GM21367 (cell line): ENCODE results near the gene CDH16.

Experiments
- ATAC-seq: cut with Tn5 transposase; IDR thresholded peaks from one replicate; pipeline ENCODE4 v1.9.1; 2021; ENCODE audit not compliant: unreplicated experiment

Gene CDH16

GRCh38 chr16:66913081-66913480 lies 5.6 kb downstream of the CDH16 start:
- no peak for ATAC-seq

DNA sequence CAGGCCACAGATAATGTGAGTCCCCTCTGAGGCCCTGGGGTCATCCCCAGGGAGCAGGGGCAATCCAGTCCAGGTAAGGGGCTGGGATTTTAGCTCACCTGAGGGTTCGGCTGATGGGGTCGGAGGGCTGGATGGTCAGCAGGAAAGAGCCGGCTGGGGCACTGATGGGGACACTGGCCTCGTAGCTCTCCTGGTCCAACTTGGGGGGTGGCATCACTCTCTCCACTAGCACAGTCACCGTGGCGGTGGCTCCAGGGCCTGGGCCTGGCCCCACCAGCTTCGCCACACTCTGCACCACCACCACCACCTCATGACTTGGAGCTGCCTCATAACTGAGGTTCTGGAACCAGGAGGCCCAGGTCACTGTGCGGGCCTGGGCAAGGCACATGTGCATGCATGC lies 6.9 kb downstream of the CDH16 start:
- ATAC-seq = no peak

DNA sequence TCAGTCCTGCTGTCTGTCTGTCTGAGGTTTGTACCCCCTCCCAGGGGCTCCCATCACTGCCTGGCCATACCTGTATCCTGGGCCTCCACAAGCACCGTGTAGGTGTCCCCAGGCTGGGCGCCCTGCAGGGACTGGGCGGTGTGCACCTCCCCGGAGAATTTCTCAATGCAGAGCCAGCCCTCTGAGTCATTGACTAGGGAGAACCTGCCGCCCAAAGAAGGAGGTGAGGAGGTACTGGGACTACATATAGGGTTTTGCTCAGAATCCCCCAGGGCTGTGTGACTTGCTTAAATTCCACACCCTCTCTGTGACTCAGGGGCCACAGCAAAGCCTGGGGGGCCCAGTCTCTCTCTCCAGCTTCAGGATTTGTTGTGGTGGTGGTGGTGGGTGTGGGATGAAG lies 7.6 kb downstream of the CDH16 start:
- ATAC-seq = no peak

DNA sequence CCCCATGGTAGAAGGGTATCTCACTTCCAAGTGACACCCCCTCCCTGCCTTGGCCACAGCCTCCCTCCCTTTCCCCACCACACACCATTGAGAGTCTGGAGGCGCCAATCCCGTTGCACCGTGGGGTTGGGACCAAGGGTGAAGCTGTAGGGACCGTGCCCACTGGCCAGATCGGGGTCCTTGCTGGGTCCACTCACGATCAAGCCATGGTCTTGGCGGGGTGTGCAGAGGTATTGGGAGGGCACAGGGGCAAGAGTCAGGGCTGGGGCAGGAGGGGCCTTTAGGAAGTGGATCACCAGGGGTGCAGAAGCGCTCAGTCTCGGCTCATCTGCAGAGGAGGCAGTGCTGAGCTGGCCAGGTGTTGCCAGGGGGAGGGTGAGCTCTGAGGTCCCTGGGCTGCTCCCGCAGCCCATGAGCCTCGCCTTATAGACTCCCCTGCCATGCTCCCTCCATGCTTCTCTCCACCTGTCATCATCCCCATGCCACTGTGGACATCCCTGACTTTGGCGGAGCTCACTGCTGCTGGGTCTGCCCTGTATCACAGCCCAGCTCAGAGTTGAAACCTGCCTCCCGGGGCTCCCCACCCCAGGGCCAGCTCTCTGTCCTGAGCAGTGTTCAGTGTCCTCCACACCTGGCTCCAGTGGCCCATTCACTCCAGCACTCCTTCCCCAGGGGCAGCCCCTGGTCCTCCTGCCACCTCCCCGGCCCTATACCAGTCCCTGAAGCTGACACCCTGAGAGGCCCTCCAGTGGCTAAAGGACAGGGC lies 8.3 kb downstream of the CDH16 start:
- ATAC-seq = no peak

DNA sequence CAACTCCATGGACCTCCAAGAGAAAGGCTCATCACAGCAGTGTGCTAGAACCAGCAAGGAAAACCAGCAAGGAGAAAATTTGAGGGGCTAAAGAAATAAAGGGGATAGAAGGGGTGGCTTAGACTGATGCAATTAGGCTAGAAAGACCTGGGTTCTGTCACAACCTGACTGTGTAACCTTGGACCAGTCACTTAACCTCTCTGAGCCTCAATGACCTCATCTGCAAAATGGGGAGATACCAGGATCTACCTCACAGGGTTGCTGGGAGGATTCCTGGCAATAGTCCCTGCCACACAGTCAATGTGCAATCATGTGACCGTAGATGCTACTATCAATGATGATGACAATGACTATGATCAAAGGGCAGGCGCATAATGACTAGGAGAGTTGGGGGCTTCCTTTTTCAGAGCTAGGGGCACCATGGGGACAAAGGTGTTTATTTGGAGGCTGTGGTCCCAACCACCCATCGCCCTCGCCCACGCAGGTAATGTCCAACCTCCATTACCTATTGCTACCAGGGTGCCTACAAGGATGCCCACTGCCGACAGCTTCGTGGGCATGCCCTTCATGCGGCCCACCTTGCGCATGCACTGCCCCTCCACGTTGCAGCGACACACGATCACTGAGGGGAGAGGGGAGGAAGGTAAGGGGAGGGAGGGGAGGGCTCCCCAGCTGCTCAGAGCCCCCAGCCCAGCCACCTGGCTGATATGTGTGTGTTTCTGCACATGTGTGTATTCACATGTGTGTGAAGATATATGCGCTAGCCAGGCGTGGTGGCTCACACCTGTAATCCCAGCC lies 9.7 kb downstream of the CDH16 start:
- ATAC-seq = no peak

DNA sequence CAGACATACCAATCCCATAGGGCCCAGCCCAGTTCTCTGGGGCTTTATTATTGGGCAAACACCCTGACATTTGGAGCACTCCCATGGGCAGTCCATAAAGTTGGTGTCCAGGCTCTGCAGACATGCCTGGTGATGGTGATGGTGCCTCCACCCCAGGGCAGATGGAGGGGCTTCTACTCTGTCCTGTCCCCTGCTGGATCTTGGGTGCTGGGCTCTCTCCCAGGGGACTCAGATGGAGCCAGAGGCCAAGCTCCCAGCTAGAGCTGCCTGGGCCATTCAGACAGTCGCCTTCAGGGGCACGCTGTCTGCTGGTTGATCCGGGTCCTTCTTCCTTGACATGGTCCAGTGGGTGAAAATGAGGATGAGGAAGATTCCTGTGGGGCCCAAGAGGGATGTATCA lies 10.6 kb downstream of the CDH16 start:
- ATAC-seq = no peak

DNA sequence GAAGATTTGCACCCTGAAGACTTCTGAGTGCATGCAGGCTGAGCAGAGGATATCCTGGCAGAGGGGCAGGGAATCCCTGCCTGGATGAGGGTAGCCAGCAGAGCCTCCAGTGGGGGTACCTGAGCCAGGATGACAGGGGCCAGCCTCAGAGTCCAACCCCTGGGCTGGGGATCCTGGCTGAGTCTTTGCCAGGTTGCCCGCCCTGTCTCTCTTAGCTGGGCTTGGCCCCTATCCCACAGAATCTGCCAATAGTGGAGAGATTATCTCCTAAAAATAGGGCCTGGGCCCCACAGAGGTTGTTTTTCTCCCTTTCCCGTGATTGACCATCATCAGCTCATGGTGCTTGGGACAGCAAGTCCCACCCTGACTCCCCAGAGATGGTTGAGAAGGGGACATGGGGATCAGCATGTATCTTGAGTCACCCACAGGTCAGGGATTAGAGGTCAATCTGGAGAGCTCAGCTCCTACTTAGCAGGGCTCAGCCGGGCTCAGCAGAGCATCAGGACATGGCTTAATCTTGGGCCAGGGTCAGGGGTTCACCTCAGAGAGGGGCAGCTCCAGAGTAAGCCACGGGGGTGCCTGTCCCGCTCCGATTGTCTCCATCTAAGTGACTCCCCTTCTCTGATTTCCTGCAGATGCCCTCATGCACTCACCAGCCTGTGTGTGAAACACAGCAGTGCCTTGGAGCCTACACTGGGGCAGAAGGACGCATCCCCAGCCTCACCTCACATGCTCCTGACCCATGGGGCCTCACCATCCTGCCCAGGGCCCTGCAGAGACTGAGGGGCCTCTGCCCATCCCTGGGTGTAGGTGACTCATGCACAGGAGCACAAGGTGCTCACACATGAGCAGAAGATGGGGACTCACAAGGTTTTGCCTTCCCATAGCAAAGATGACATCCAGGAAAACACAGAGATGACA lies 11.5 kb downstream of the CDH16 start:
- ATAC-seq = no peak

- ATAC-seq = no peak
Measured at GRCh38 chr16:66905633-66906539, 12.8 kb downstream of the CDH16 start.

GRCh38 chr16:66904846-66905632 lies 13.6 kb downstream of the CDH16 start:
- no peak for ATAC-seq

DNA sequence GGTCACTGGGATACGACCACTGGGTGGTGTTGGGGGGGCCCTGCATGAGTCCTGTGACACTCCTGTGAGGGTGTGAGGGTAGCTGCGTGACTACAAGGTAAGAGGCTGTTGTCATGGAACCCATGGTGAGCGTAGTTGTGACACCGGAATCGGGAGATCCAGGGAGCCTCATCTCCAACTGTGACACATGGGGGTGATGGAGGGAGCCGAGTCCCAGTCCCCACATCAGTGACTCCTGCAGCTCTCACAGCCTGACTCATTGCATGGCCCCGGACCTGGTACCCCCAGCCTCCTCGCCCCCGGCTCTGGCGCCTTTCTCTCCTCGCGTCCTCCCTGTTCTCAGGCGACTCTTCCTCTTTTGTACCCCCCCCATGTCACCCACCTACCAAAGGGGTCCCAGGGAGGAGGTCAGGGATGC lies 14.2 kb downstream of the CDH16 start:
- ATAC-seq = no peak

DNA sequence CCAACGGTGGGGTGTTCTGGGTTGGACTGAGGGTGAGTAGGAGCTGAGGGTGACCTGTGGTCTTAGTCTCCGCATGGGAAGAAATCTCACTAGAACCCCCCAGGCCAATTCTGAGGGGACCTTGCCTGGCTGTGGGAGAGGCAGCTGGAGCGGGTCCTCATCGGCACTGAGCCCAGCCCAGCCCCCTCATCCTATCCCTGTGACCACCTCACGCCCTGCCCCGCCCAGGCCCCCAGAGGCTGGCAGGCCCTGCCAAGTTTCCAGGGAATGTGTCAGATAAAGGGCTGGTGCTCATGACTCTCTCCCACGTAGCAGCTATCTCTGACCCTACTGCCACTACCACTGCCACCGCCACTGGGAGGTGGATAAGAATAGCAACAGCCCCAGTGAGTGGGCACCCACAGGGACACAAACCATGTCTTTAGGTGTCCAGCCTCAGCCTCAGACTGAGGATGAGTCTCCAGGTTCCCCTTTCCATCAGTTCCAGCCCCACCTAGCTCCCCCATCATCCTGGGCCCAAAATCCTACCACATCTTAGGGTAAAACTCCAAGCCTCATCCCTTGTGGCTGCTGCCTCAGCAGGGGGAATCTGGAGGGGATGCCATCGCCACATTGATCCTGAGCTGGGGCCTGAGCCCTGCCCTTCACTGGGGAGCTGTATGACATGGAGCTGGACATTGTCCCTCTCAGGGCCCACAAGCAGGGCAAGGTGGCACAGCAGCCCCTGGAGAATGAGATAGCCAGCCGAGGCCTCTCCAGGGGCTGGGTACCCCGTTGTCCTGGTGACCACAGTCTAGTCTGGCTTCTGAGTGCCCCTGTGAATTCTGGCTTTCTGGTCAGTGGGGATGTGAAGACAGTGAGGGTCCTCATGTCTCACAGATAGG lies 14.9 kb downstream of the CDH16 start:
- ATAC-seq = no peak

DNA sequence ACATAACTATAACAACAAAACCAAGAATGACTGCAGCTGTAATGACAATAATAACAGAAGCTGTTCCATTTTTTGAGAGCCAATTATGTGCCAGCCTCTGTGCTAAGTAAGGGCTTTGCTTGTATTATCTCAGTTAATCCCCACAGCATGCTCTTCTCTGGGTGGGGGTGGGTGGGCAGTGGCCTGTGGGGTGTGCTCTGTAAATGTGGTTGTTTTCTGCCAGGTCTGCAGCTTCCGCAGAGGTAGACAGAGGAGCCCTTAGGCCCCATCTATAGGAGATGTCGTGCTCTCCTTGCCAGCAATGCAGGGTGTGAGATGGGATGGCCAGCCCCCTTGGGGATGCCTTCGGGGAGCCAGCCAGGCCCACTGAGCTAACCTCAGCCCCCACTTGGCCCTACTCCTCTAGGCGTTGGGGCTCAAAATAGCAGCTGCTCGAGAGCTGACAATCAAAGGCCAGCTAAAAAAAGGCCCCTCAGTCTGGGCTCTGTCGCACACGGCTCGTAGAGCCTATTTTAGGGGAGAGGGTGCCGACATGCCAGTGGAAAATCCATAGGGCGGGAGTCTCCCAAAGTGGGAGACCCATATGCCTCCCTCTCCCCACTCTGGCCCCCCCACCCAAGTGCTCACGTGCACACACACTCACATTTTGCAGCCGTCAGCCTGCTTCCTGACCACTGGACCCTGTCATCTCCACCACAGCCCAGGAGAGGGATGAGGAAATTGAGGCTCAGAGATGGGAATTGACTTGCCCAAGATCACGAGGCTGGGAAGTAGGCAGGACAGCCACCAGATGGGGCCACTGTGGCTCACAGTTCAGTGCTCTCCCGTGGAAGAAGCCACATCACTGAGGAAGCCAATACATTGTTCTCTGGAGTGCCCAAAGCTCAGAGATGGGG lies 15.8 kb downstream of the CDH16 start:
- ATAC-seq = no peak

GRCh38 chr16:66901626-66902025 lies 17.1 kb downstream of the CDH16 start:
- ATAC-seq = no peak

- ATAC-seq = no peak
Measured at GRCh38 chr16:66900721-66901441, 17.8 kb downstream of the CDH16 start.

GRCh38 chr16:66899945-66900710 lies 18.6 kb downstream of the CDH16 start:
- ATAC-seq = no peak

DNA sequence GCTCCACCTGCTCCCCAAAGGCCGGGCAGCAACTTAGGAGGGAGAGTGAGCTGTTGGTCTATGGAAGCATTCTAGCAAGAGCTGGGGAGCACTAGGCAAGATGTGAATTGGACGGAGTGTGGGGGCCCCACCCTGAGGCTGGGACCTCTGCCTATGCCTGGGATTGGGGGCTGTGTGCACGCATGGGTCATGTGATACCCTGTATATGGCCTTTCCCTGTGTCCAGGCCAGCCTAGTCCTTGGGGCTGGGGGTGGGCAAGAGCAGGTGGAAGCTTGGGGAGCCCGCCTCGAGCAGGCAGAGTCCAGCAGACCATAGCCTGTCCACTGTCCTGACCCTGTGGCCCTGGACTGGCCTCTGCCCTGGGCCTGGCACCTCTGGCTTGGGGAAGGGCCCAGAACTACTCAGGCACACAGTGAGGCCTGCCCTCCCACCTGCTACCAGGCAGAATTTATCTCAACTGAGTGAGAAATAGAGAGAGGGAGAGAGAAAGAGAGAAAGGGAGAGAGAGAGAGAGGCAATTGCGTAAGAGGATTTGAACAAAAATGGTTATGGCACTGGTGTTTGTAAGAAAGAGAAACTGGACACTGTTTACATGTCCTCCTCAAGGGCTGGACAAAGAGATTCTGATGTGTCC lies 19.3 kb downstream of the CDH16 start:
- ATAC-seq = no peak
